NT2/D1 (cell line): ENCODE measurements around the gene DLG3.
A peak's percentile ranks its signal among the peaks of the same experiment; 100 is the strongest.

Experiments used
- DNase-seq: peaks from one replicate; pipeline ENCODE4 v3.0.0-alpha.2; 2011; ENCODE audit warnings: low read depth, low spot score
- H3K27me3 ChIP-seq: 2 replicates; pipeline ENCODE4 v1.6.0; 2011; ENCODE audit warnings: mild to moderate bottlenecking; ENCODE audit not compliant: insufficient read length, insufficient read depth
- H3K36me3 ChIP-seq: 2 replicates; pipeline ENCODE4 v1.6.1; 2011; ENCODE audit warnings: mild to moderate bottlenecking, low read length, mixed read lengths; ENCODE audit not compliant: insufficient read depth, insufficient read length
- H3K4me1 ChIP-seq: 2 replicates; pipeline ENCODE4 v1.5.1; 2011; ENCODE audit not compliant: insufficient read depth, insufficient read length
- H3K4me3 ChIP-seq: 2 replicates; pipeline ENCODE4 v1.5.1; 2011; ENCODE audit warnings: low read depth; ENCODE audit not compliant: insufficient read length
- H3K9ac ChIP-seq: 2 replicates; pipeline ENCODE4 v1.6.0; 2011; ENCODE audit warnings: low read depth; ENCODE audit not compliant: insufficient read length
- H3K9me3 ChIP-seq: 2 replicates; pipeline ENCODE4 v1.5.1; 2011; ENCODE audit warnings: mild to moderate bottlenecking, low read length; ENCODE audit not compliant: insufficient read depth
- SUZ12 ChIP-seq: IDR thresholded peaks from 2 replicates; pipeline ENCODE4 v1.6.1; 2011; ENCODE audit not compliant: insufficient read length, insufficient read depth; ENCODE audit errors: extremely low read depth
- YY1 ChIP-seq: IDR thresholded peaks from 2 replicates; pipeline ENCODE4 v1.6.1; 2011; ENCODE audit not compliant: insufficient read length, insufficient read depth
- ZNF274 ChIP-seq: IDR thresholded peaks from 2 replicates; pipeline ENCODE4 v1.6.1; 2011; ENCODE audit warnings: mild to moderate bottlenecking, low read depth, low read length

Gene DLG3

DNA sequence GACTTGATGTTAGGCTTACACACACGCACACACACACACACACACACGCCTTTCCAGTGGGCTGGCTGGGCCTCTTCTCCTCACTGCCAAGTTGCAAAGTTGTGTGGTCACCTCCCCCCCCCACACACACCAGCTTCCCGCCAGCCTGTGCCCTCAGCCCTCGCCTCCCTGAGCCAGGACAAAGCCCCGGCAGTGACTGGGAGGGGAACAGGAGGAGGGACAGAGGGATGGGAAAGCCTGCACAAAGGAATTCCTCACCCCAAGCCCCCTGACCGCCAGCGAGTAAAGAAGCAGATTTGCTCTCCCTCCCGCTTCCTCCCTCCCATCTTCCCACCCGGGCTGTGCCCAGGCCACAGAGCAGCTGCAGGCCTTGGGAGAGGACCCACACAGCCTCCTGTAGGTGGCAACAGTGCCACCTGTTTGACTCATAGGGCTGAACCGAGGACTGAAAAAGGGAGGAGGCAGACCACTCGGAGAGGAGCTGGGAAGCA is 21.7 kb upstream of the DLG3 start, which contains the start of gene GDPD2:
TSS of gene GDPD2 (plus strand) at position 464 of the 491 bp plus-strand sequence. CDS start 1,671 bp downstream, outside the sequence.
- DNase-seq = peak; percentile 79
- H3K27me3 ChIP-seq = no peaks in the 10 kb centered on the region
- no peak for TF ChIP-seq ZNF274
- H3K4me3 ChIP-seq = peak within 1 kb of the TSS; percentile 53
- peak within 1 kb of the TSS; percentile 88 for H3K9ac ChIP-seq
- peaks cover 13% of the 10 kb centered on the region for H3K4me1 ChIP-seq
- no peaks in the 10 kb centered on the region for H3K9me3 ChIP-seq
- peaks cover 29% of the 10 kb centered on the region for H3K36me3 ChIP-seq

DNA sequence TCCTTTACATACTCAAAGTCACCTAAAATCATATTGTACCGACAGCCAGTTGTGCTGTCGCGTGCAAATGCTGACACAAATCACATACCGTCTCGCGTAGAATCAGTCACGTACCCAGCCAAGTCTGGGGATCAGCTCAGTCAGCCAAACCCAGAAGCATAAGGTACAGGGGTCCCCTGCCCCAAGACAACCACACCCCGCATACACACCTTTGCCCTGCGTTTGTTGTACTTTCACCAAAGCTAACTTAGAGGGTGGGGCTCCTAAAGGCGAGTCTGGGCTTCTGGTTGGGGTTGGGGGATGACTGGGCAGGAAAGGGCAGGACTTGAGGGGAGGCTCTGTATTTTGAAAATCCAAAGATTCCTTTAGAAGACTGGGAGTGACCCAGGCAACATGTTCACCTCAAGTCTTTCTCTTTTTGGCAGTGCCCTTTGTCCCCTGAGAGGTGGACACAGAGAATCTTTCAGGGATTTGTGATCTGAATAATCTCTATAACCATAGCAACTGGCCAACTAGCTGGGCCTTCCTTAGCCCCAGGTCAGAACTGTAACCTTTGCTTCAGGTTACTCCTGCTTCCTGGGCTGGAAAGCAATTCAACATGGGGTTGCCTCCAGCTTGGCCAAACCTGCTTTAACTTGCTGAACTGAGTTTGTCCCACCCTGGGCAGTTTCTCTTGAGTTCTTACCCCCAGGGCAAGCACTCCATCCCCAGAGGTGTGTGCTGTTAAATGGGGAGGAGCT is 20.5 kb upstream of the DLG3 start:
- H3K36me3 ChIP-seq = peaks cover 20% of the 10 kb centered on the region
- peak overlapping the region; percentile 53 for H3K4me3 ChIP-seq
- peaks cover 12% of the 10 kb centered on the region for H3K4me1 ChIP-seq

DNA sequence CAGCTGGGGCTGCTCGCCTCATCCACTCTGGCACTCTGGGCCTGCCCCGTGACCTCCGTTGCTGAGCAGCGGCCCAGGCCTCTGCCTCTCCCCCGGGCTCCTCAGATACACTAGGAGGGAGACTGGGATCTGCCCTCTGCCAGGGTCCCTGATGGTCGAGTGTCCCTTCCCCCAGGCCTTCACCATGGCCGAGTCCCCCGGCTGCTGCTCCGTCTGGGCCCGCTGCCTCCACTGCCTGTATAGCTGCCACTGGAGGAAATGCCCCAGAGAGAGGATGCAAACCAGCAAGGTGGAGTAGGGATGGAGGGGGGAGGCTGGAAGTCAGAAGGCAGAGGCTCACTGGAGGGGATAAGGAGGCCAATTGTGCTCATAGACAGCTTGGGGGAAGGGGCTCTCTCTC is 19.8 kb upstream of the DLG3 start:
- H3K4me1 ChIP-seq = peaks cover 12% of the 10 kb centered on the region
- H3K9me3 ChIP-seq = no peaks in the 10 kb centered on the region
- H3K27me3 ChIP-seq = no peaks in the 10 kb centered on the region
- peaks cover 13% of the 10 kb centered on the region for H3K36me3 ChIP-seq
- H3K9ac ChIP-seq = peak overlapping the region; percentile 25
- DNase-seq = no peak
- no peak overlapping the region for H3K4me3 ChIP-seq
- TF ChIP-seq YY1 = no peak
- no peak for TF ChIP-seq ZNF274
- TF ChIP-seq SUZ12 = no peak

More for the DNA sequence above, 20.5 kb upstream of the DLG3 start:
- H3K27me3 ChIP-seq = no peaks in the 10 kb centered on the region
- H3K9me3 ChIP-seq = no peaks in the 10 kb centered on the region
- DNase-seq = no peak
- TF ChIP-seq SUZ12 (no peak), ZNF274 (no peak), YY1 (no peak)
- peak overlapping the region; percentile 25 for H3K9ac ChIP-seq

DNA sequence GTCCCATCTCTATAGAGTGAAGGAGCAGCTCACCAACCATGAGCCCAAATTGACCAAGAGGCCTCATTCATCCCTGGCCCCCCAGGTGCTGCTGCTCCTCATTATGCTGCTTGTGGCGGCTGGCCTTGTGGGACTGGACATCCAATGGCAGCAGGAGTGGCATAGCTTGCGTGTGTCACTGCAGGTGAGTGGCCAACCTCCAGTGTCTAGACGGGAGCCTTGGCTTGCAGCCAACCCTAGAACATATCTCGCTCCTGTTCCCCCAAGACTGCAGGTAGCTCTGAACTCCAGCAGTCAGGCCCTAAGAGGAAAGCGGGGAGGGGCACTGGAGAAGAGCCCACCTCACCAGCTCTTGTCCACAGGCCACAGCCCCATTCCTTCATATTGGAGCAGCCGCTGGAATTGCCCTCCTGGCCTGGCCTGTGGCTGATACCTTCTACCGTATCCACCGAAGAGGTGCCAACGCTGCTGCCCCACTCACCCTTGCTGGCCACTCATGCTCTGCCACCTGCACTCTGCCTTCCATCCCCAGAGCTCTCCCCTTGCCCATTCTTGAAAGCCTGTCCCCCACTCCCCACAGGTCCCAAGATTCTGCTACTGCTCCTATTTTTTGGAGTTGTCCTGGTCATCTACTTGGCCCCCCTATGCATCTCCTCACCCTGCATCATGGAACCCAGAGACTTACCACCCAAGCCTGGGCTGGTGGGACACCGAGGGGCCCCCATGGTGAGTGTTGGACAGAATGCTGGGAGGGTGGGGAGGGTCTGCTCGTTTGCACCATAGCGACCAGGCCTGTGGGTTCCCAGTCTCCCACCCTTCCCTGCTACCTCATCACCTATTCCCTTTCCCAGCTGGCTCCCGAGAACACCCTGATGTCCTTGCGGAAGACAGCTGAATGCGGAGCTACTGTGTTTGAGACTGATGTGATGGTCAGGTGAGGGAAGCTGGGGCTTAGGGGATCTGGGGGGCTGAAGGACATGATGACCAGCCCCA is 18.1 kb upstream of the DLG3 start:
- no peak for DNase-seq
- no peak for TF ChIP-seq SUZ12
- no peaks in the 10 kb centered on the region for H3K9me3 ChIP-seq

DNA sequence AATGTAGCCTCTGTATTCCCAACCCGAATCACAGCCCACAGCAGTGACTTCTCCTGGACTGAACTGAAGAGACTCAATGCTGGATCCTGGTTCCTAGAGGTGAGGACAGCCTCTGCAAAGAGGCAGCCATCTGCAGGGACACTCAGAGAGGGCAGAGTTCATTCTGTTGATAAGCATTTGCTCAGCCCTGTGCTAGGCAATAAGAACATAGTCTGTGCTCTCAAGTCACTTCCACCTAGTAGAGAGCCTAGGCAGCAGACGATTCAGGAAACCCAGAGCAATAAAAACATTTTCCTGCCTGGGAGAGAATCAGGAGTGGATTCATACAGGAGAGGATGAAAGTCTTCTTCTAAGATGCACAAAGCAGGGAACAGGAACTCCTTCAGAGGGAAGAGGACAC is 17.3 kb upstream of the DLG3 start:
- Histone ChIP-seq H3K36me3 (no peaks in the 10 kb centered on the region), H3K4me1 (peaks cover 3% of the 10 kb centered on the region), H3K27me3 (no peaks in the 10 kb centered on the region), H3K4me3 (no peak overlapping the region), H3K9me3 (no peaks in the 10 kb centered on the region), H3K9ac (no peak overlapping the region)
- TF ChIP-seq ZNF274 = no peak
- no peak for DNase-seq

More for the DNA sequence above, 18.1 kb upstream of the DLG3 start:
- Histone ChIP-seq H3K27me3 (no peaks in the 10 kb centered on the region), H3K9ac (no peak overlapping the region), H3K4me3 (no peak overlapping the region), H3K4me1 (peaks cover 7% of the 10 kb centered on the region), H3K36me3 (no peaks in the 10 kb centered on the region)

DNA sequence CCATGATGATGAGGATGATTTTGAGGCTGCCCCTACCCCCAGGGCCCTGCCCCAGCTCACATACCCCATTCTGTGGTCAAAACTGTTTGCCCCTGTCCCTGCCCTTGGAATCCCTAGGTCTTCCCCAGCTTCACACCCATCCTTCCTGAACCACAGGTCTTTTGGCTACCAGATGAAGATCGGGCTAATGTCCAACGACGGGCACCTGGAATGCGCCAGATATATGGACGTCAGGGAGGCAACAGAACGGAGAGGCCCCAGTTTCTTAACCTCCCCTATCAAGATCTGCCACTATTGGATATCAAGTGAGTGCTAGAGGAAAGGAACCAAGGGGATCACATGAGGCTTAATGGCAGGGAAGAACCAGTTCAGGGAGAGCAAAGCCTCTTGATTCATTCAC is 14.9 kb upstream of the DLG3 start:
- no peak for DNase-seq
- Histone ChIP-seq H3K4me1 (peaks cover 2% of the 10 kb centered on the region), H3K9ac (no peak overlapping the region), H3K4me3 (no peak overlapping the region), H3K27me3 (no peaks in the 10 kb centered on the region), H3K9me3 (no peaks in the 10 kb centered on the region), H3K36me3 (no peaks in the 10 kb centered on the region)
- no peak for TF ChIP-seq SUZ12
- TF ChIP-seq YY1 = no peak
- TF ChIP-seq ZNF274 = no peak

DNA sequence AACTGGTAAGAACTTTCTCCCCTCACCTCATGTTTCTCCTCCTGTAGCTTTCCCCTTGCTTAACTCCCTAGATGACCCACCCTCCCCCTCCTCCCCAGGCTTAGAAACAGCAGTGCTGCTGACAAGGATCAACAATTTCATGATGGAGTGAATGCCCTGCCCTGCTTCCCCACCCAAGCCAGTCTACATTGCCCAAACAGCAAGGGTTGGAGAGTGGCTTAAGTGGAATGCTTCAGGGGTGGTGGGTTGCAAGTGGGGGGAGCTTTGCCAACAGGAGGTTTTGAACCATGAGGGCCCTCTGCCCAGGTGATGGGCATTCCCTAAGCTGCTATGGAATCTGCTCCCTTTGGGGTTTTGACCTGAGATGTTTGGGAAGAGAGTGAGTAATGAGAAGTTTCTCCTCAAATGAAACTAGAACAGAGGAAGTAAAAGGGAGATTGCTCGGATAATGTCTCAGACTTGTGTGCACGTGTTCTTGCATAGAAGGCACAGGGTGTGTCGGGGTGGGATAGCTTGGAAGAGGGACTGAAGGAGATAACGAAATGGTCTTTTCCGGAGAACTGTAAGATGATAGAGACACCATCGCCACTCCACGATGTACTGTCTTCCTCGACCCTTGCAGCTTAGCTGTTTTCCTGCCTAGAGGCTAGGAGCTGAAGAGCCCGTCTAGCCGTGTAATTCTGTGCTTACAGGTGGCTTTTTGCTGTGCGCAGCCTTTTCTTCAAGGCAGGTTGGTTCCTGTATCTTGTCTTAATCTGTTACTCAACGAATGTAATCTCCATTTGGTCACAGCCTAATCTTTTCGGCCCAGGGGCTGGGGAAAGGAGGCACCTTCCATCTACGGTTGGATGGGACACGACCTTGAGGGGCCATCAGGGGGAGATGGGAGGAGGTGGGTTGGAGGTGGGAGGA is 11.4 kb upstream of the DLG3 start:
- Histone ChIP-seq H3K9me3 (no peaks in the 10 kb centered on the region), H3K4me3 (peak overlapping the region; percentile 80), H3K36me3 (no peaks in the 10 kb centered on the region), H3K27me3 (peaks cover 6% of the 10 kb centered on the region), H3K4me1 (peaks cover 9% of the 10 kb centered on the region), H3K9ac (peak overlapping the region; percentile 57)
- DNase-seq = no peak
- TF ChIP-seq YY1 = no peak
- TF ChIP-seq ZNF274 = no peak
- TF ChIP-seq SUZ12 = no peak
